ENCODE data around the gene CAMK2G. TPM values are rescaled to one million over a fixed set of nuclear protein-coding genes. Genes with fewer than 3 reads are reported as not detected.
A peak's percentile ranks its signal among the peaks of the same experiment; 100 is the strongest.

CAMK2G gene
- polyA plus RNA-seq, 3 donors = 1.7 to 60.7 (median 3.0) TPM

- Mint-ChIP-seq H3K4me3 (peak overlapping the region in 1 of 2 donors; percentile 61), H3K27me3 (ENCODE audit: low read depth in 3 of 3) (no peaks in the 10 kb centered on the region), H3K9me3 (peaks cover 0 to 2% (median 0%) of the 10 kb centered on the region in 7 donors), H3K4me1 (peaks cover 20% of the 10 kb centered on the region), H3K27ac (peak overlapping the region; percentile 77 to 95 (median 88)), H3K36me3 (peaks cover 74 to 89% of the 10 kb centered on the region in 2 donors)
- Histone ChIP-seq H3K36me3 (replicated peaks in 1 of 2; ENCODE audit: control insufficient read depth in 1 of 2, insufficient read depth in 2 of 2, low read length in 2 of 2) (peaks cover 70 to 86% of the 10 kb centered on the region in 2 donors), H3K4me2 (replicated peaks; ENCODE audit: extremely low read depth, low read length, poor library complexity, severe bottlenecking) (peak overlapping the region; percentile 3), H3K4me3 (replicated peaks in 1 of 3; ENCODE audit: low read depth in 2 of 3, low read length in 3 of 3) (no peak overlapping the region), H3K27me3 (ENCODE audit: control insufficient read depth in 2 of 2, insufficient read depth in 2 of 2, low read length in 2 of 2) (no peaks in the 10 kb centered on the region), H4K20me1 (ENCODE audit: insufficient read depth, low read length) (peaks cover 49% of the 10 kb centered on the region), H3K27ac (ENCODE audit: low read depth in 1 of 2, low read length in 2 of 2) (peak overlapping the region in 1 of 2 donors; percentile 49), H2AFZ (ENCODE audit: insufficient read depth, low read depth, low read length, poor library complexity, severe bottlenecking) (no peak overlapping the region), H3K9me3 (replicated peaks in 1 of 2; ENCODE audit: control insufficient read depth in 1 of 2, insufficient read depth in 1 of 2, low read length in 2 of 2) (no peaks in the 10 kb centered on the region), H3K4me1 (ENCODE audit: control insufficient read depth in 1 of 2, insufficient read depth in 2 of 2, low read length in 2 of 2) (peaks cover 13 to 19% of the 10 kb centered on the region in 2 donors), H3K9ac (ENCODE audit: insufficient read depth, low read length, poor library complexity, severe bottlenecking) (no peak overlapping the region), H3K79me2 (ENCODE audit: insufficient read depth, low read length) (peaks cover 13% of the 10 kb centered on the region)
- intact Hi-C loops (cut with micrococcal nuclease) = loop anchor here (1.0 to 10.0 kb wide), 4 partner anchors 30 to 236 kb away; no protein-coding TSS in a partner anchor
- TF ChIP-seq CTCF (IDR thresholded peaks at IDR 0.05) = peak; percentile 98
- 28% methylated on average over 9 of the region's 17 CpGs for WGBS (ENCODE audit: insufficient coverage)
- DNase-seq = peak; percentile 91 to 95 (median 92)
Measured at GRCh38 chr10:73848821-73849489, 25.4 kb downstream of the CAMK2G start.

GRCh38 chr10:73847031-73847430 is 27.3 kb downstream of the CAMK2G start:
- Mint-ChIP-seq H3K27ac (peak overlapping the region in 2 of 7 donors; percentile 25 to 54), H3K4me1 (peaks cover 33% of the 10 kb centered on the region), H3K27me3 (ENCODE audit: low read depth in 3 of 3) (no peaks in the 10 kb centered on the region), H3K36me3 (peaks cover 70 to 86% of the 10 kb centered on the region in 2 donors), H3K9me3 (peaks cover 0 to 2% (median 0%) of the 10 kb centered on the region in 7 donors), H3K4me3 (no peak overlapping the region)
- Histone ChIP-seq H3K9ac (ENCODE audit: insufficient read depth, low read length, poor library complexity, severe bottlenecking) (peak overlapping the region; percentile 18), H3K9me3 (replicated peaks in 1 of 2; ENCODE audit: control insufficient read depth in 1 of 2, insufficient read depth in 1 of 2, low read length in 2 of 2) (no peaks in the 10 kb centered on the region), H3K27ac (ENCODE audit: low read depth in 1 of 2, low read length in 2 of 2) (peak overlapping the region in 1 of 2 donors; percentile 7), H3K4me1 (ENCODE audit: control insufficient read depth in 1 of 2, insufficient read depth in 2 of 2, low read length in 2 of 2) (peaks cover 21 to 32% of the 10 kb centered on the region in 2 donors), H3K79me2 (ENCODE audit: insufficient read depth, low read length) (peaks cover 6% of the 10 kb centered on the region), H4K20me1 (ENCODE audit: insufficient read depth, low read length) (peaks cover 31% of the 10 kb centered on the region), H3K4me2 (replicated peaks; ENCODE audit: extremely low read depth, low read length, poor library complexity, severe bottlenecking) (no peak overlapping the region), H3K4me3 (replicated peaks in 1 of 3; ENCODE audit: low read depth in 2 of 3, low read length in 3 of 3) (no peak overlapping the region), H2AFZ (ENCODE audit: insufficient read depth, low read depth, low read length, poor library complexity, severe bottlenecking) (no peak overlapping the region), H3K27me3 (ENCODE audit: control insufficient read depth in 2 of 2, insufficient read depth in 2 of 2, low read length in 2 of 2) (no peaks in the 10 kb centered on the region), H3K36me3 (replicated peaks in 1 of 2; ENCODE audit: control insufficient read depth in 1 of 2, insufficient read depth in 2 of 2, low read length in 2 of 2) (peaks cover 59 to 75% of the 10 kb centered on the region in 2 donors)
- no peak for DNase-seq
- intact Hi-C loops (cut with micrococcal nuclease) = loop anchor here in 1 of 2 donors (10.0 kb wide), 1 partner anchor 238 kb away; no protein-coding TSS in a partner anchor
- no peak for TF ChIP-seq CTCF (IDR thresholded peaks at IDR 0.05)
- WGBS (ENCODE audit: insufficient coverage) = 100% methylated on average over 4 of the region's 7 CpGs
